ENCODE data around the gene AUTS2.

The AUTS2 gene

GRCh38 chr7:70608229-70608628, 1010.0 kb downstream of the AUTS2 start:
- H3K4me3 Mint-ChIP-seq = no peak overlapping the region
- H3K4me1 Mint-ChIP-seq = peaks cover 12% of the 10 kb centered on the region
- H3K9me3 Mint-ChIP-seq = peaks cover 14% of the 10 kb centered on the region
- no peak for TF ChIP-seq CTCF (IDR thresholded peaks at IDR 0.05)
- H3K36me3 Mint-ChIP-seq (ENCODE audit: low read depth) = peaks cover 27% of the 10 kb centered on the region
- DNase-seq = no peak
- H3K27ac Mint-ChIP-seq = no peak overlapping the region
- peaks cover 13% of the 10 kb centered on the region for H3K27me3 Mint-ChIP-seq (ENCODE audit: low read depth, poor library complexity)

- no peak for DNase-seq
These were observed 1014.5 kb downstream of the AUTS2 start for GRCh38 chr7:70612811-70613210.

GRCh38 chr7:70614237-70615045, 1016.2 kb downstream of the AUTS2 start:
- Mint-ChIP-seq H3K9me3 (peaks cover 9% of the 10 kb centered on the region), H3K4me1 (peaks cover 63% of the 10 kb centered on the region), H3K27me3 (ENCODE audit: low read depth, poor library complexity) (peaks cover 24% of the 10 kb centered on the region), H3K36me3 (ENCODE audit: low read depth) (peaks cover 13% of the 10 kb centered on the region), H3K4me3 (no peak overlapping the region), H3K27ac (no peak overlapping the region)
- DNase-seq = peak; percentile 61
- no peak for TF ChIP-seq CTCF (IDR thresholded peaks at IDR 0.05)

More at GRCh38 chr7:70612811-70613210, 1014.5 kb downstream of the AUTS2 start:
- Mint-ChIP-seq H3K9me3 (peaks cover 8% of the 10 kb centered on the region), H3K4me1 (peaks cover 47% of the 10 kb centered on the region), H3K4me3 (no peak overlapping the region), H3K27ac (no peak overlapping the region), H3K27me3 (ENCODE audit: low read depth, poor library complexity) (peaks cover 27% of the 10 kb centered on the region), H3K36me3 (ENCODE audit: low read depth) (peaks cover 11% of the 10 kb centered on the region)
- TF ChIP-seq CTCF (IDR thresholded peaks at IDR 0.05) = no peak

GRCh38 chr7:70615066-70615606, 1016.9 kb downstream of the AUTS2 start:
- peaks cover 13% of the 10 kb centered on the region for H3K36me3 Mint-ChIP-seq (ENCODE audit: low read depth)
- H3K27ac Mint-ChIP-seq = no peak overlapping the region
- peaks cover 23% of the 10 kb centered on the region for H3K27me3 Mint-ChIP-seq (ENCODE audit: low read depth, poor library complexity)
- peaks cover 9% of the 10 kb centered on the region for H3K9me3 Mint-ChIP-seq
- no peak for TF ChIP-seq CTCF (IDR thresholded peaks at IDR 0.05)
- peaks cover 70% of the 10 kb centered on the region for H3K4me1 Mint-ChIP-seq
- no peak overlapping the region for H3K4me3 Mint-ChIP-seq
- DNase-seq = no peak

- DNase-seq = no peak
These were observed 1017.9 kb downstream of the AUTS2 start for GRCh38 chr7:70616211-70616610.

More at GRCh38 chr7:70616211-70616610, 1017.9 kb downstream of the AUTS2 start:
- Mint-ChIP-seq H3K9me3 (peaks cover 9% of the 10 kb centered on the region), H3K4me3 (no peak overlapping the region), H3K4me1 (peaks cover 81% of the 10 kb centered on the region), H3K36me3 (ENCODE audit: low read depth) (peaks cover 13% of the 10 kb centered on the region), H3K27ac (no peak overlapping the region), H3K27me3 (ENCODE audit: low read depth, poor library complexity) (peaks cover 29% of the 10 kb centered on the region)
- TF ChIP-seq CTCF (IDR thresholded peaks at IDR 0.05) = no peak
